ENCODE results near the gene GJD3.

The GJD3 gene

GRCh38 chr17:40351359-40352236, 12.9 kb downstream of the GJD3 start:
- DNase-seq, result no peak

- no peak for DNase-seq
These were observed 13.7 kb downstream of the GJD3 start for GRCh38 chr17:40350689-40351358.

- no peak for DNase-seq
These were observed 14.4 kb downstream of the GJD3 start for GRCh38 chr17:40349895-40350688.

GRCh38 chr17:40349477-40349894, 15.1 kb downstream of the GJD3 start:
- DNase-seq, result no peak

GRCh38 chr17:40348562-40349476, 15.7 kb downstream of the GJD3 start:
- DNase-seq, result no peak

GRCh38 chr17:40348136-40348504, 16.4 kb downstream of the GJD3 start:
- DNase-seq, result no peak

- DNase-seq, result no peak
These were observed 17.0 kb downstream of the GJD3 start for GRCh38 chr17:40347319-40348135.

GRCh38 chr17:40346765-40347158, 17.8 kb downstream of the GJD3 start:
- DNase-seq, result no peak

- DNase-seq, result no peak
These were observed 18.4 kb downstream of the GJD3 start for GRCh38 chr17:40345994-40346764.

GRCh38 chr17:40345161-40345993, 19.2 kb downstream of the GJD3 start:
- DNase-seq, result no peak

GRCh38 chr17:40344421-40345160, 19.9 kb downstream of the GJD3 start:
- DNase-seq, result no peak

- DNase-seq, result no peak
These were observed 21.1 kb downstream of the GJD3 start for GRCh38 chr17:40343219-40344119.

- no peak for DNase-seq
These were observed 21.9 kb downstream of the GJD3 start for GRCh38 chr17:40342504-40343218.

GRCh38 chr17:40341808-40342503, 22.6 kb downstream of the GJD3 start:
- no peak for DNase-seq

GRCh38 chr17:40340880-40341807, 23.4 kb downstream of the GJD3 start:
- DNase-seq, result peak; percentile 93
